ENCODE data around the gene SLC25A20. TPM values are rescaled to one million over a fixed set of nuclear protein-coding genes. Genes with fewer than 3 reads are reported as not detected.

Gene SLC25A20
- total RNA-seq, 4 donors from 2014 or later = 67.8 to 110 (median 83.4) TPM

GRCh38 chr3:48879307-48879993 is 19.2 kb downstream of the SLC25A20 start:
- intact Hi-C loops (cut with DNase I; ENCODE audit: low total_unique reads) (no loop called here), in situ Hi-C loops (cut with MboI; ENCODE audit: low sequenced_read_pairs in 4 of 4) (no loop called here)
- DNase-seq (no peak), ATAC-seq (no peak)
- no peaks in the 10 kb centered on the region for H3K27me3 ChIP-seq
- no peak overlapping the region for H3K4me3 ChIP-seq
- H3K4me1 ChIP-seq = peaks cover 17 to 18% of the 10 kb centered on the region in 2 donors
- no peak for TF ChIP-seq CTCF (IDR thresholded peaks at IDR 0.05 in 4 of 5, conservative IDR thresholded peaks at IDR 0.05 in 1 of 5)
- no peak for TF ChIP-seq POLR2A (IDR thresholded peaks at IDR 0.05)
- peaks cover 0 to 29% of the 10 kb centered on the region in 2 donors for H3K36me3 ChIP-seq
- no peaks in the 10 kb centered on the region for H3K9me3 ChIP-seq
- no peak overlapping the region for H3K27ac ChIP-seq

DNA sequence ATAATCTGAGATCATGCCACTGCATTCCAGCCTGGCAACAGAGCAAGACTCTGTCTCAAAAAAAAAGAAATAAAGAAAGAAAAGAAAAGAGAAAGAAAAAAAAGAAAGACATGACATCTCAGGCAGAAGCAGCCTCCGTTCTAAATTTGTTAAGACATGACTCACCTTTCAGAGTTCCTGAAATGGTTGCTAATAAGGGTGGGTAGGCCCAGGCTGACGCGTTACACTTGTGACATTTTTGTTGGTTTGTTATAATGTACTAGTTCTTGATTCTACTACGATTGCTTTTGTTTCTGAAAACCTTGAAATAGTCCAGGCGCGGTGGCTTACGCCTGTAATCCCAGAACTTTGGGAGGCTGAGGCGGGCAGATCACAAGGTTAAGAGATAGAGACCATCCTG is 21.0 kb downstream of the SLC25A20 start:
- Histone ChIP-seq H3K27ac (no peak overlapping the region), H3K4me3 (no peak overlapping the region), H3K4me1 (peaks cover 17 to 18% of the 10 kb centered on the region in 2 donors), H3K36me3 (peaks cover 0 to 21% of the 10 kb centered on the region in 2 donors), H3K27me3 (no peaks in the 10 kb centered on the region), H3K9me3 (no peaks in the 10 kb centered on the region)
- TF ChIP-seq POLR2A (IDR thresholded peaks at IDR 0.05) (no peak), CTCF (IDR thresholded peaks at IDR 0.05 in 4 of 5, conservative IDR thresholded peaks at IDR 0.05 in 1 of 5) (no peak)
- ATAC-seq (no peak), DNase-seq (no peak)
- in situ Hi-C loops (cut with MboI; ENCODE audit: low sequenced_read_pairs in 4 of 4) (no loop called here), intact Hi-C loops (cut with DNase I; ENCODE audit: low total_unique reads) (no loop called here)

- H3K36me3 ChIP-seq = peaks cover 0 to 16% of the 10 kb centered on the region in 2 donors
- ATAC-seq = no peak
- no peaks in the 10 kb centered on the region for H3K27me3 ChIP-seq
- no peak overlapping the region for H3K4me3 ChIP-seq
- no peak overlapping the region for H3K27ac ChIP-seq
- H3K4me1 ChIP-seq = peaks cover 18 to 19% of the 10 kb centered on the region in 2 donors
- intact Hi-C loops (cut with DNase I; ENCODE audit: low total_unique reads) = no loop called here
- DNase-seq = no peak
- no peaks in the 10 kb centered on the region for H3K9me3 ChIP-seq
- TF ChIP-seq CTCF (IDR thresholded peaks at IDR 0.05 in 4 of 5, conservative IDR thresholded peaks at IDR 0.05 in 1 of 5) (no peak), POLR2A (IDR thresholded peaks at IDR 0.05) (no peak)
- in situ Hi-C loops (cut with MboI; ENCODE audit: low sequenced_read_pairs in 4 of 4) = no loop called here
Observed at GRCh38 chr3:48863122-48863521, 35.6 kb downstream of the SLC25A20 start.

DNA sequence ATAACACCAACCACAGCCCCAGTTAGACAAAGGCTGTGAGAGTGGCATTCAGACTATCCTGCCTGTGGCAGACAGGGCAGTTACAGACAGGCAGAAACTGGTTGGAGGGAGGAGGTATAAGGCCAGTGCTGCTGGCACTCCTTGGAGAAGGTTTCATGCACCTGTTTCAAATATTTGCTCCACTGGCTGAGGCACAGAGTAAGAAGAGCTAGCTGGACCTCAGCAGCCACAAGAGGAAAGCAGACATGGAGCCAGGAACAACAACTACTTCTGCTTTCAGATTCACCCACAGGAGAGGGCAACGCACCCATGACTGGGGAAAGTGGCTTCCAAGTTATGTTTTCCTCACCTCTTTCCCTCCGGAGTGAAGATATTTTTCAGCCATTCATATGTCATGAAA is 39.5 kb downstream of the SLC25A20 start:
- Histone ChIP-seq H3K9me3 (no peaks in the 10 kb centered on the region), H3K4me3 (no peak overlapping the region), H3K27ac (peak overlapping the region; percentile 76 to 91 (median 86)), H3K4me1 (peaks cover 31 to 40% of the 10 kb centered on the region in 2 donors), H3K36me3 (peaks cover 0 to 16% of the 10 kb centered on the region in 2 donors), H3K27me3 (no peaks in the 10 kb centered on the region)
- intact Hi-C loops (cut with DNase I; ENCODE audit: low total_unique reads) (no loop called here), in situ Hi-C loops (cut with MboI; ENCODE audit: low sequenced_read_pairs in 4 of 4) (no loop called here)
- DNase-seq (peak; percentile 48 to 82), ATAC-seq (peak; percentile 98 to 99)
- TF ChIP-seq CTCF (IDR thresholded peaks at IDR 0.05 in 4 of 5, conservative IDR thresholded peaks at IDR 0.05 in 1 of 5) (no peak), POLR2A (IDR thresholded peaks at IDR 0.05) (no peak)

All from gastrocnemius medialis (tissue), 4 donors.